ENCODE results near the gene CAPZA1.

Gene CAPZA1

GRCh38 chr1:112697781-112698201, 78.2 kb downstream of the CAPZA1 start:
- DNase-seq (ENCODE audit: low spot score), result no peak
- TF ChIP-seq, protein P1, sequence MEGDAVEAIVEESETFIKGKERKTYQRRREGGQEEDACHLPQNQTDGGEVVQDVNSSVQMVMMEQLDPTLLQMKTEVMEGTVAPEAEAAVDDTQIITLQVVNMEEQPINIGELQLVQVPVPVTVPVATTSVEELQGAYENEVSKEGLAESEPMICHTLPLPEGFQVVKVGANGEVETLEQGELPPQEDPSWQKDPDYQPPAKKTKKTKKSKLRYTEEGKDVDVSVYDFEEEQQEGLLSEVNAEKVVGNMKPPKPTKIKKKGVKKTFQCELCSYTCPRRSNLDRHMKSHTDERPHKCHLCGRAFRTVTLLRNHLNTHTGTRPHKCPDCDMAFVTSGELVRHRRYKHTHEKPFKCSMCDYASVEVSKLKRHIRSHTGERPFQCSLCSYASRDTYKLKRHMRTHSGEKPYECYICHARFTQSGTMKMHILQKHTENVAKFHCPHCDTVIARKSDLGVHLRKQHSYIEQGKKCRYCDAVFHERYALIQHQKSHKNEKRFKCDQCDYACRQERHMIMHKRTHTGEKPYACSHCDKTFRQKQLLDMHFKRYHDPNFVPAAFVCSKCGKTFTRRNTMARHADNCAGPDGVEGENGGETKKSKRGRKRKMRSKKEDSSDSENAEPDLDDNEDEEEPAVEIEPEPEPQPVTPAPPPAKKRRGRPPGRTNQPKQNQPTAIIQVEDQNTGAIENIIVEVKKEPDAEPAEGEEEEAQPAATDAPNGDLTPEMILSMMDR (IDR thresholded peaks at IDR 0.05; ENCODE audit: borderline replicate concordance, control extremely low read depth, extremely low read depth, insufficient read depth, missing control alignments), result no peak
- in situ Hi-C loops (cut with MboI; ENCODE audit: low sequenced_read_pairs, unreplicated experiment), result no loop called here

DNA sequence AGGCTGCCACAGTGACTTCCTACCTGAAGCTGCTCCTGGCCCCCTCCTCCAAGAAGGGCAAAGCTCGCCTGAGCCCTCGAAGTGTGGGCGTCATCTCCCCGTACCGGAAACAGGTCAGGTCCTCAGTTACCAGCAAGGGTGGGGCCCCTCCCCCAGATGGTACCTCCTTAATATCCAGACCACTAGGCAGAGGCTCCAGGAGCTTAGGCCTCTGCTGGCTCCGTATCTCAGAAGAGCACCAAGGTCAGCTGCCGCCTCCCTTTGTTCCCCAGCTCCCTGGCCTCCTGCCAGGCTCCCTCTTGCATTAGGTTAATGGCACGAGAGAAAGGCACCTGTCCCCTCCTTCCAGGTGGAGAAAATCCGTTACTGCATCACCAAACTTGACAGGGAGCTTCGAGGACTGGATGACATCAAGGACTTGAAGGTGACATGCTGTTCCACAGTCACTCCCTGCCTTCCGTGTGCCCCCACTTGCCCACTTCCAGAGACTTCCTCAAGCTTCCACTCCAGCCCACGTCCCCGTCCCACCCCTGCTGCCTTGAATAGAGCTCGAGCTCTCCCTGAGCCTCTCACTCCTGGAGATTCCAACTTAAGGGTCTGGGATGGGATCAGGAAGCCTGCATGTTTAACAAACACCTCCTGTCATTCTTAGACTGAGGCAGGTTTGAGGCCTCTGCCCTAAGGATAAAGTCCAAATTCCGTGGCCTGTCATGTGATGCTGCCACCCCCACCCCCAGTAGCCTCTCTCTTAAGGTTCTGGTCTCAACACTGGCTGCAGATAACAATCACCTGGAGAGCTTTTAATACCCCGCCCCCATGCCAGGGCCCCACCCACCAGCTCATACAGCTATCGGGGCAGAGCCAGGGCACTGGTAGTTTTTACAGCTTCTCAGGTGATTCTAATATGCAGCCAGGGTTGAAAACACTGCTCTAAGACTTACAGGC, 79.0 kb downstream of the CAPZA1 start:
- no peak for DNase-seq (ENCODE audit: low spot score)
- in situ Hi-C loops (cut with MboI; ENCODE audit: low sequenced_read_pairs, unreplicated experiment), result no loop called here

GRCh38 chr1:112699425-112700144, 80.0 kb downstream of the CAPZA1 start:
- TF ChIP-seq, protein P1 (IDR thresholded peaks at IDR 0.05; ENCODE audit: borderline replicate concordance, control extremely low read depth, extremely low read depth, insufficient read depth, missing control alignments), result no peak
- in situ Hi-C loops (cut with MboI; ENCODE audit: low sequenced_read_pairs, unreplicated experiment), result loop anchor here (10.0 to 25.0 kb wide), 2 partner anchors 195 to 338 kb away; partner anchors contain the start of gene WNT2B
- no peak for DNase-seq (ENCODE audit: low spot score)

More for the DNA sequence above, 79.0 kb downstream of the CAPZA1 start:
- TF ChIP-seq, protein P1 (IDR thresholded peaks at IDR 0.05; ENCODE audit: borderline replicate concordance, control extremely low read depth, extremely low read depth, insufficient read depth, missing control alignments), result no peak

DNA sequence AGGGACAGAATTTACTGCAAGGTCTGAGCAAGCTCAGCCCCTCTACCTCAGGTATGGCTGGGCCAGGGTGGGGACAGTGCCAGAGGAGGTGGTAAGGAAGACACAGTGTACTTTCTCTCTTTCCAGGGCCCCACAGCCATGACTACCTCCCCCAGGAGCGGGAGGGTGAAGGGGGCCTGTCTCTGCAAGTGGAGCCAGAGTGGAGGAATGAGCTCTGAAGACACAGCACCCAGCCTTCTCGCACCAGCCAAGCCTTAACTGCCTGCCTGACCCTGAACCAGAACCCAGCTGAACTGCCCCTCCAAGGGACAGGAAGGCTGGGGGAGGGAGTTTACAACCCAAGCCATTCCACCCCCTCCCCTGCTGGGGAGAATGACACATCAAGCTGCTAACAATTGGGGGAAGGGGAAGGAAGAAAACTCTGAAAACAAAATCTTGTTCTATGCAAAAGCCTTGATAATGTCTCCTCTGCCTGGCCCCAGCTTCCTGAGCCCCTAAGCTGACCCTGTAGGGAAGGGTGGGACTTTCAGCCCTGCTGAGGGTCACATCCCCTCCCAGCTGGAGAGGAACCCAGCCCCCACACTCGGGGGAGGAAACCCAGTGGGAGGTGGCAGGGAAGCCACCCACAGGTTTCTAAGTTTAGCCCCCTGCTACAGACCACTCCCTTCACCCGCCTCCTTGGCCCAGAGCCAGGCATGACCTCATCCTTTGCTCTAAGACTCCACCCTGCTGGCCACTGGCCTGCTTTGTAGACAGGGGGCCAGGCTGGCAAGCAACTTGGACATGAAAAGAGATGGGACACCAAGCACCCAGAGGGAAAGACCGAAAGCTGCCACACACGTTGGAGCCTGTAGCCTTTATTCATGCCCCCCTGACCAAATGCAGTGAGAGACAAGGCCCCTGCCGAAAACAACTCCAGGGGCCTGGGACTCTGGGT, 80.9 kb downstream of the CAPZA1 start:
- TF ChIP-seq, protein P1 (IDR thresholded peaks at IDR 0.05; ENCODE audit: borderline replicate concordance, control extremely low read depth, extremely low read depth, insufficient read depth, missing control alignments), result no peak
- DNase-seq (ENCODE audit: low spot score), result peak; percentile 86
- in situ Hi-C loops (cut with MboI; ENCODE audit: low sequenced_read_pairs, unreplicated experiment), result loop anchor here (10.0 to 25.0 kb wide), 2 partner anchors 196 to 337 kb away; partner anchors contain the start of gene WNT2B

GRCh38 chr1:112701227-112702066, 81.8 kb downstream of the CAPZA1 start:
- in situ Hi-C loops (cut with MboI; ENCODE audit: low sequenced_read_pairs, unreplicated experiment), result loop anchor here (10.0 to 25.0 kb wide), 2 partner anchors 197 to 336 kb away; partner anchors contain the start of gene WNT2B
- TF ChIP-seq, protein P1 (IDR thresholded peaks at IDR 0.05; ENCODE audit: borderline replicate concordance, control extremely low read depth, extremely low read depth, insufficient read depth, missing control alignments), result no peak
- no peak for DNase-seq (ENCODE audit: low spot score)

Measured in GM13976 (cell line).